Naive thymus-derived CD8-positive, alpha-beta T cell (primary cell): Measurements from ENCODE around the gene RNF157. TPM values are rescaled to one million over a fixed set of nuclear protein-coding genes. Genes with fewer than 3 reads are reported as not detected.

ENCODE experiments used
- ATAC-seq, 2 donors: fragments of 150-1000 bp; cut with Tn5 transposase in 1 of 2; sonication (Bioruptor Pico), chemical (Tn5 transposase) in 1 of 2; 1 replicate in 1 of 2; 2 replicates in 1 of 2; pipeline ENCODE4 v1.10.0; 2021; ENCODE audit warnings: mild to moderate bottlenecking in 2 of 2, moderate library complexity in 2 of 2
- POLR2A ChIA-PET: fragments of 350-600 bp; sonication (Branson Sonifier 250); formaldehyde crosslinking; loops from one replicate; lab custom pipeline; 2021; ENCODE audit warnings: antibody characterized with exemption; lab: Charles Lee
- DNase-seq, 10 donors: peaks; one replicate each; pipeline versions ENCODE4 v3.0.0 to v3.0.0-alpha.2; 2020 to 2022
- H3K27ac Mint-ChIP-seq, 10 donors: one replicate each; pipeline ENCODE4 v1.8.0; 2020 to 2022; ENCODE audit warnings: mild to moderate bottlenecking in 10 of 10, mixed read lengths in 10 of 10, moderate library complexity in 4 of 10, inconsistent platforms in 1 of 10
- H3K27me3 Mint-ChIP-seq, 5 donors: one replicate each; pipeline ENCODE4 v1.8.0; 2021 to 2022; ENCODE audit warnings: mixed read lengths in 5 of 5
- H3K36me3 Mint-ChIP-seq, 3 donors: one replicate each; pipeline ENCODE4 v1.8.0; 2020 to 2022; ENCODE audit warnings: mixed read lengths in 3 of 3, mild to moderate bottlenecking in 2 of 3, inconsistent platforms in 1 of 3
- H3K4me1 Mint-ChIP-seq, 4 donors: one replicate each; pipeline ENCODE4 v1.8.0; 2021 to 2022; ENCODE audit warnings: mixed read lengths in 4 of 4
- H3K4me3 Mint-ChIP-seq, 10 donors: one replicate each; pipeline ENCODE4 v1.8.0; 2020 to 2022; ENCODE audit warnings: mild to moderate bottlenecking in 10 of 10, mixed read lengths in 10 of 10, moderate library complexity in 6 of 10, inconsistent platforms in 1 of 10
- H3K9me3 Mint-ChIP-seq, 9 donors: one replicate each; pipeline ENCODE4 v1.8.0; 2020 to 2022; ENCODE audit warnings: mixed read lengths in 9 of 9, mild to moderate bottlenecking in 3 of 9, inconsistent platforms in 1 of 9, moderate library complexity in 1 of 9
- polyA plus RNA-seq, 3 donors: library from polyadenylated mRNA; unstranded; fragments of 300-500 nt; fragmentation: Illumina TruSeq; gene quantifications; one replicate each; pipeline ENCODE4 v1.2.3, GENCODE V29; 2021
- total RNA-seq, 8 experiments: library from RNA in 2 of 8; stranded (reverse) in 2 of 8; gene quantifications; one replicate each; pipeline ENCODE4 v1.2.3 and lab custom pipeline; 2021 to 2026

The RNF157 gene
- total RNA-seq (10 to 100 TPM; 46.1 to 46.4 TPM), polyA plus RNA-seq (10 to 100 TPM in 2 of 3 donors, 1 to 10 TPM in 1; 4.9 to 29.4 (median 10.5) TPM), total RNA-seq (lab: John Stamatoyannopoulos, UW) (24.3 to 94.5 (median 76.3) reads per million in 6 experiments)

DNA sequence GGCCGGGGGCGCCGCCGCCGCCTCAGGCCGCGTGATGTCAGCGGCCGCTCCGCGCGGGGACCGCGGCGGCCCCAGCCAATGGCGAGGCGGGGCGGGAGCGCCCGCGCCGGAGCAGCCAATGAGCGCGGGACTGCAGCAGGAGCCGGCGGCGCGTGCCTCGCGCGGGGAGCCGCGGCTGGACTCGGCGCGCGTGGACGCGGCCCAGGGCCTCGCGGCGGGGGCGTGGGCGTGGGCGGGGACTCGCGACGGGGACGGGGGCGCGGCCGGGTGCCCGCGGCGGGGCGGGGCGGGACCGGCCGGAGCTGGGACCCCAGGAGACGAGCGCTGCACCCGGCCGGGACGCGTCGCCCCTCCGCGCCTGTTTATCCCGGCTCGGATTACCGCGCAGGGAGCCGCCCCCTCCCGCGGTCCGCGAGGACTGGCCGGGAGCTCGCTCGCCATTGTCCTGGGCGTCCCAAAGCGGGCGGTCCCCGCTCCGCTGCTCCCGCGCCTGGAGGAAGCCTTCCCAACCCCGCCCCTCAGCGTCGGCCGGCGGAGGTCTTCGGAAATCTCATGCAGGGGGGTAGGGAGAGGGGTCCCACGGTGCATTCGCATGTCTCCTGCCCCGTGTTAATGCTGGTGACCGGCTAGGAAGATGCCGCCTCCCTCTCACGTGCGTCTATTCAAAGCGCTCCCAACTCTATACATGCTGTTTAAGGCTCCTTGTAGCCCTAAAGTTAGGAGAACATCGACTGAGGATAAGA lies at the start of gene RNF157:
Gene RNF157, minus strand, starts transcription at position 33 of the 743 bp plus-strand sequence. CDS start 253 bp downstream, outside the sequence.
- POLR2A ChIA-PET = interaction anchor here (0.7 to 31.3 kb wide), 10 partner anchors 20 to 113 kb away, joined by 3 to 923 read pairs (median 4); partner anchors contain the start of gene UBALD2
- Mint-ChIP-seq H3K4me1 (peaks cover 27 to 65% (median 58%) of the 10 kb centered on the region in 4 donors), H3K4me3 (peak within 1 kb of the TSS; percentile 86 to 96 (median 92)), H3K27me3 (peaks cover 0 to 9% (median 0%) of the 10 kb centered on the region in 5 donors), H3K9me3 (no peaks in the 10 kb centered on the region), H3K36me3 (peaks cover 0 to 2% (median 0%) of the 10 kb centered on the region in 3 donors), H3K27ac (peak within 1 kb of the TSS; percentile 84 to 97 (median 94))
- DNase-seq (peak; percentile 55 to 81 (median 67)), ATAC-seq (peak; percentile 87 to 90)

GRCh38 chr17:76281573-76282371 lies 41.5 kb upstream of the RNF157 start:
- ATAC-seq = no peak
- Mint-ChIP-seq H3K27me3 (no peaks in the 10 kb centered on the region), H3K9me3 (no peaks in the 10 kb centered on the region), H3K4me3 (no peak overlapping the region), H3K36me3 (no peaks in the 10 kb centered on the region), H3K27ac (no peak overlapping the region), H3K4me1 (peaks cover 10 to 16% (median 12%) of the 10 kb centered on the region in 4 donors)
- no peak for DNase-seq
- POLR2A ChIA-PET = interaction anchor here (1.6 to 5.3 kb wide), 4 partner anchors 13 to 160 kb away, joined by 4 to 112 read pairs (median 28); no protein-coding TSS in a partner anchor

DNA sequence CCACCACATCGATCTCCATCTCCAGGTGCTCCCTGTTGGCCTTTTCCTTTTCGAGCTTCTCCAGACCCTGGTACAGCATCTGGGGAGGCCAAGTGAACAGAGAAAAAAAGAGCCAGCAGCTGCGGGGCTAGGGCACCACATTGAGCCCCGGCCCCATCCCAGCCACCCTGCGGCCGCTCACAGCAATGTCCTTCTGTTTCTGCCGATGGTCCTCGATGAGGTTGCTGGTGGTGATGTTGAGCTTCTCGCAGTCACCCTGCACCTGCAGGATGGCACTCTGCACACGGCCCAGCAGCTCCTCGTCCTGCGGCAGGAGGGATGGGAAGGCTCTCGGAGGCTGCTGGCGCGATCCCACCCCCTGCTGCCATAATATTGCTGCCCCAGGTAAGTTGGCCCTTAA lies 40.4 kb upstream of the RNF157 start:
- POLR2A ChIA-PET = interaction anchor here (1.1 to 5.3 kb wide), 9 partner anchors 9 to 267 kb away, joined by 4 to 112 read pairs (median 6); no protein-coding TSS in a partner anchor
- H3K27me3 Mint-ChIP-seq = no peaks in the 10 kb centered on the region
- peaks cover 14 to 26% (median 20%) of the 10 kb centered on the region in 4 donors for H3K4me1 Mint-ChIP-seq
- no peak overlapping the region for H3K4me3 Mint-ChIP-seq
- H3K27ac Mint-ChIP-seq = peak overlapping the region in 1 of 10 donors; percentile 80
- DNase-seq = no peak
- ATAC-seq = no peak
- H3K9me3 Mint-ChIP-seq = no peaks in the 10 kb centered on the region
- H3K36me3 Mint-ChIP-seq = no peaks in the 10 kb centered on the region

GRCh38 chr17:76279742-76280287 lies 39.5 kb upstream of the RNF157 start:
- POLR2A ChIA-PET = interaction anchor here (0.7 to 5.3 kb wide), 17 partner anchors 8 to 493 kb away, joined by 3 to 112 read pairs (median 6); partner anchors contain the start of gene FOXJ1
- Mint-ChIP-seq H3K9me3 (no peaks in the 10 kb centered on the region), H3K27ac (peak overlapping the region in 8 of 10 donors; percentile 20 to 86 (median 46)), H3K4me3 (no peak overlapping the region), H3K4me1 (peaks cover 15 to 31% (median 26%) of the 10 kb centered on the region in 4 donors), H3K36me3 (no peaks in the 10 kb centered on the region), H3K27me3 (no peaks in the 10 kb centered on the region)
- DNase-seq (no peak), ATAC-seq (no peak)

DNA sequence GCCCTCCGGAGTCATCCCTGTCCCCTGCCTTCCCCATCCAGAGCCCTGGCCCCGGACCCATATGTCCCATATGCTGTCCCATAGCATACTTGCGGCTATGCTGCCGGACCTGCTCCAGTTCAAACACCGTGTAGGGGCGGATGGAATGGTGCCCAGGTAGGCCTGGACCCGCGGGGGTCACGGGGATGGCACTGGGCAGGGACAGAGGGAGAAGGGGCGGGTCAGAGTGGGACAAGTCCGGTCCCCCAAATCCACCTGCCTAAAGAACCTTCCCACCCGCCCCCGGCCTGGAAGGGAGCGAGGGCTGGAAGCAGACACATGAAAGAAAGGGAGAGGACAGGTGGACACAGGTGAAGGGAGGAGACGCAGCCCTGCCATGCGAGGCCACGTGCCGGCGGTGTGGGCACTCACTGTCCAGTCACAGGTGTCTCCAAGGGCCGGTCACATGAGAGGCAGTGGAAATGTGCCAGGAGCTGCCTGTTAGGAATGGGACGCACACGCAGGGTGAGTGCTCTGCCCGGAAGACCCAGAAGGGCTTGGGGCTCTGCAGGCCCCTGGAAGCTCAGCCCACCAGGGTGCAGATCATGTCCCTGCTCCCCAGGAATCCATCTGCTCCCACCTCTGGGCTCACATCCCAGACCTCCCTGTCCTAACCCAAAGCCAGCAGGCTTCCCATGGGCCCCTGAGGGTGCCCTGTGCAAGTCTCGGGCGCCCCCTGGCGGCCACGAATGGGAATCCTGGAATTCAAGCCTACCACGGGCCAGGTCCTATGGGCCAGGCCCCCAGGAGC lies 38.9 kb upstream of the RNF157 start:
- H3K27me3 Mint-ChIP-seq = no peaks in the 10 kb centered on the region
- H3K36me3 Mint-ChIP-seq = no peaks in the 10 kb centered on the region
- peak overlapping the region in 8 of 10 donors; percentile 20 to 86 (median 46) for H3K27ac Mint-ChIP-seq
- H3K4me1 Mint-ChIP-seq = peaks cover 16 to 38% (median 32%) of the 10 kb centered on the region in 4 donors
- POLR2A ChIA-PET = interaction anchor here (0.7 to 5.3 kb wide), 17 partner anchors 10 to 492 kb away, joined by 3 to 112 read pairs (median 6); partner anchors contain the start of gene FOXJ1
- H3K4me3 Mint-ChIP-seq = peak overlapping the region in 1 of 10 donors; percentile 20
- ATAC-seq = peak; percentile 92
- peak; percentile 70 to 93 (median 83) for DNase-seq
- H3K9me3 Mint-ChIP-seq = no peaks in the 10 kb centered on the region

GRCh38 chr17:76278268-76278908 lies 38.1 kb upstream of the RNF157 start:
- POLR2A ChIA-PET = interaction anchor here (0.6 to 5.3 kb wide), 8 partner anchors 9 to 264 kb away, joined by 3 to 112 read pairs (median 10); partner anchors contain the start of gene FOXJ1
- no peaks in the 10 kb centered on the region for H3K27me3 Mint-ChIP-seq
- H3K4me1 Mint-ChIP-seq = peaks cover 18 to 46% (median 40%) of the 10 kb centered on the region in 4 donors
- no peak for ATAC-seq
- no peaks in the 10 kb centered on the region for H3K36me3 Mint-ChIP-seq
- no peak overlapping the region for H3K4me3 Mint-ChIP-seq
- no peaks in the 10 kb centered on the region for H3K9me3 Mint-ChIP-seq
- no peak for DNase-seq
- peak overlapping the region in 1 of 10 donors; percentile 52 for H3K27ac Mint-ChIP-seq

DNA sequence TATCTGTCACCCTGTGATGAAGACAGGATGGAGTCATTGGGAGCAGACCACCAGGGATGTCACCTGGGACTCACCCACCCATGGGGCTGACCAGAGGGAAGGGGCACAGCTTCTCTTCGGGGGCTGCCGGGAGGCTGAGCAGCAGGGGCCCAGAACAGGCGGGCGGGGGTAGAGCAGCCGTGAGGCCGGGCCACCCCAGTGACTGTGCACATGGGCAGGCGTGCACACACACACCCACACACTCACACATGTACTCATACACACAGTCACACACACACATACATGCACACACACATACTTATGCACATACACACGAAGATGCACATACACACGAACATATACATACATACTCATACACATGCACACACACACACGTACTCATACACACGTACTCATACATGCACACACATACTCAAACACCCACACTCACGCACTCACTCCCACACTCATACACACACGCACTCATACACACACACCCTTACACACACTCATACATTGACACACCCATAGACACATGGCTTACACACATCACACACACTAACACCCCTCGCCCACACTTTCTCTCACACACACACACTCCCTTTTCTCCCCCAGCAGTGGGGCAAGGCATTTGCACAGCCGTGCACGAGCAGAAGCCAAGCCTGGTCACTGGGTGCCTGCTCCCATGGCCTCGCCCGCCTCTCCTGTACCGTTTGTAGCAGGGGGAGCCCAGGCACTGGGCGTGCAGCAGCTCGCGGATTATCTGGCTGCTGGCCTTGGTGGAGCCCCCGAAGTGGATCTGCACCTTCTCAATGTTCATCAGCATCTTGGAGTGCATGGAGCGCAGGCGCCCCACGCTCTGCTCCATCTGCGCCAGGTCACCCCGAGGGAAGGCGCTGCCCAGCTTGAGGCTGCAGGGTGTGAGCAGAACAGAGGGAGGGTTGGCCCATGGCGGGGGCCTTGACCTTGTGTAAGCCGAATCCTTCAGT lies 37.3 kb upstream of the RNF157 start:
- Mint-ChIP-seq H3K4me1 (peaks cover 21 to 54% (median 48%) of the 10 kb centered on the region in 4 donors), H3K9me3 (no peaks in the 10 kb centered on the region), H3K4me3 (peak overlapping the region in 2 of 10 donors; percentile 49 to 56), H3K27ac (peak overlapping the region in 6 of 10 donors; percentile 0 to 88 (median 62)), H3K36me3 (no peaks in the 10 kb centered on the region), H3K27me3 (no peaks in the 10 kb centered on the region)
- DNase-seq = no peak
- POLR2A ChIA-PET = interaction anchor here (0.6 to 27.3 kb wide), 6 partner anchors 9 to 263 kb away, joined by 3 to 923 read pairs (median 28); partner anchors contain the start of genes RNF157 and UBALD2
- ATAC-seq = no peak

DNA sequence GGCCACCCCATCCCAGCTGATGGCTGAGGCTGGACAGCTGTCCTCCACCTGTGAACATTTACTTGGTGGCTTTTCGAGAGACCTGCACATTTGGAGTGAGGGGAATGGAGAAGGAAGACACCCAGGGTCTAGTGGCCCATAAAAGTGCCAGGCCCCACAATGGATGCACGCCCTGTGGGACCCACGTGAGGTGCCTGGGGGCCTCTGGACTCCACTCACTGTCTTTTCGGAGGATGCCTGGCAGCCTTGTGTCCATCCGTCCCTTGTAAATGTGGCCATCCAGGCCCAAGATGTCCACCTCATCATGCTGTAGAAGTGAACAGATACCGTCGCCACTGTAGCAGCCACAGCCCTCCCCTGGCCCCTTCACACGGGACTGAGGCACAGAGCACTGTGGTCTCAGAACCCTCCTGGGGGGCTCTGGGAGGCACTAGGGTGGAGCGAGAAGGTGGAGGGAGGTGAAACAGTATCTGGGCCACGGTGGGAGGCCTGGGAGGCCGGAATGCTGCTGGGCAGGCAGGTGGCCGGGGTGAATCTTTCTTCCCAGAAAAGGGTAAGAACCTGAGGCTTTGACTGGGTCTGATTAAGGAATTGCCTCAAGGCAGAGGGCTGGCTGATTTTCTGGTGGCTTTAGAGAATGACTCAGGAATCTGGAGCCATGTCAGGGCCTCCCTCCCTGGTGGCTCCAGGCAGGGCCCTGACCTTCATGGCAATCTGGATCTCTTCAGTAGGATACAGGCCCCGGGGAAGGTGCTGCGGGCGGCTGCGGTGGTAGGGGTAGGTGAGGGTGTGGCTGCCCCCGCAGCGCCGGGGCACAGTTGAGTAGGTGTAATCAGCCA lies 36.4 kb upstream of the RNF157 start:
- POLR2A ChIA-PET = interaction anchor here (1.4 to 27.3 kb wide), 5 partner anchors 10 to 152 kb away, joined by 3 to 923 read pairs (median 152); partner anchors contain the start of genes RNF157 and UBALD2
- H3K27ac Mint-ChIP-seq = peak overlapping the region; percentile 6 to 88 (median 64)
- no peak for ATAC-seq
- H3K4me1 Mint-ChIP-seq = peaks cover 20 to 56% (median 51%) of the 10 kb centered on the region in 4 donors
- DNase-seq = no peak
- no peaks in the 10 kb centered on the region for H3K9me3 Mint-ChIP-seq
- no peak overlapping the region for H3K4me3 Mint-ChIP-seq
- H3K27me3 Mint-ChIP-seq = no peaks in the 10 kb centered on the region
- H3K36me3 Mint-ChIP-seq = no peaks in the 10 kb centered on the region

DNA sequence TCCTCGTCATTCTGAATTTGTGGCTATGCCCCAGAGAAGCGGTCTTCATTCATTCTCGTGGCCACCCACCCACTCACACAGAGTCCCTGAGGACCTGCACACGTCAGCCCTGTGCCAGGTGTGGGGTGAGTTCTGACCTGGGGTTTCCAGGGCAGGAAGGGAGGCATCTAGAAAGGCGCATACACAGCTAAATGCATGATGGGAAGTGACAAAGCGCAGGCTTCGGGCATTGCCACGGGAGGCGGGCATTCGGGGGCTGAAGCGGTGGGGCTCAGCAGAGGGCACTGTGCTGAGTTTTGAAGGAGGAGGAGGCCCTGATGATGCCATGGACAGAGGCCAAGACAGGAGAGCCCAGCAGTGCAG lies 35.8 kb upstream of the RNF157 start:
- H3K27ac Mint-ChIP-seq = peak overlapping the region in 8 of 10 donors; percentile 40 to 88 (median 64)
- peaks cover 23 to 62% (median 54%) of the 10 kb centered on the region in 4 donors for H3K4me1 Mint-ChIP-seq
- no peaks in the 10 kb centered on the region for H3K27me3 Mint-ChIP-seq
- H3K4me3 Mint-ChIP-seq = no peak overlapping the region
- no peaks in the 10 kb centered on the region for H3K36me3 Mint-ChIP-seq
- POLR2A ChIA-PET = interaction anchor here (1.4 to 27.3 kb wide), 5 partner anchors 9 to 151 kb away, joined by 3 to 923 read pairs (median 152); partner anchors contain the start of genes RNF157 and UBALD2
- DNase-seq (no peak), ATAC-seq (no peak)
- no peaks in the 10 kb centered on the region for H3K9me3 Mint-ChIP-seq
